ENCODE measurements around the gene HOTAIR. TPM values are rescaled to one million over a fixed set of nuclear protein-coding genes. Genes with fewer than 3 reads are reported as not detected.

Gene HOTAIR
- total RNA-seq, 2 donors from 2014 or later = 0.28 TPM; not detected in 1

- no peaks in the 10 kb centered on the region for H3K36me3 ChIP-seq
- DNase-seq (ENCODE audit: low spot score) = no peak
- H3K27ac ChIP-seq = no peak overlapping the region
- no peak overlapping the region for H3K4me3 ChIP-seq
- WGBS = 11% methylated on average over 23 of the region's 23 CpGs
- intact Hi-C loops (cut with DNase I) = no loop called here
- H3K4me1 ChIP-seq (replicated peaks) = no peaks in the 10 kb centered on the region
- H3K9me3 ChIP-seq = no peaks in the 10 kb centered on the region
- peaks cover 69% of the 10 kb centered on the region for H3K27me3 ChIP-seq (replicated peaks; ENCODE audit: insufficient read depth)
- TF ChIP-seq POLR2A (IDR thresholded peaks at IDR 0.05) (no peak), POLR2AphosphoS5 (IDR thresholded peaks at IDR 0.05) (no peak), CTCF (IDR thresholded peaks at IDR 0.05) (no peak)
Measured at GRCh38 chr12:54015018-54015931, 40.5 kb upstream of the HOTAIR start.

- DNase-seq (ENCODE audit: low spot score) = no peak
- Histone ChIP-seq H3K27me3 (replicated peaks; ENCODE audit: insufficient read depth) (peaks cover 73% of the 10 kb centered on the region), H3K36me3 (no peaks in the 10 kb centered on the region), H3K4me3 (no peak overlapping the region), H3K27ac (no peak overlapping the region), H3K4me1 (replicated peaks) (no peaks in the 10 kb centered on the region), H3K9me3 (no peaks in the 10 kb centered on the region)
- 7% methylated on average over 36 of the region's 36 CpGs for WGBS
- no peak for TF ChIP-seq CTCF (IDR thresholded peaks at IDR 0.05)
- no peak for TF ChIP-seq POLR2A (IDR thresholded peaks at IDR 0.05)
- no peak for TF ChIP-seq POLR2AphosphoS5 (IDR thresholded peaks at IDR 0.05)
- intact Hi-C loops (cut with DNase I) = no loop called here
Measured at GRCh38 chr12:54014377-54015017, 39.7 kb upstream of the HOTAIR start.

- H3K9me3 ChIP-seq = no peaks in the 10 kb centered on the region
- no peak for DNase-seq (ENCODE audit: low spot score)
- peaks cover 71% of the 10 kb centered on the region for H3K27me3 ChIP-seq (replicated peaks; ENCODE audit: insufficient read depth)
- intact Hi-C loops (cut with DNase I) = no loop called here
- WGBS = 35% methylated on average over 6 of the region's 6 CpGs
- H3K4me3 ChIP-seq = no peak overlapping the region
- no peak for TF ChIP-seq POLR2AphosphoS5 (IDR thresholded peaks at IDR 0.05)
- no peak for TF ChIP-seq POLR2A (IDR thresholded peaks at IDR 0.05)
- no peak for TF ChIP-seq CTCF (IDR thresholded peaks at IDR 0.05)
- no peaks in the 10 kb centered on the region for H3K36me3 ChIP-seq
- H3K4me1 ChIP-seq (replicated peaks) = no peaks in the 10 kb centered on the region
- no peak overlapping the region for H3K27ac ChIP-seq
Measured at GRCh38 chr12:54012631-54013409, 38.1 kb upstream of the HOTAIR start.

GRCh38 chr12:54011665-54012532 lies 37.1 kb upstream of the HOTAIR start:
- 21% methylated on average over 14 of the region's 14 CpGs for WGBS
- H3K9me3 ChIP-seq = no peaks in the 10 kb centered on the region
- intact Hi-C loops (cut with DNase I) = no loop called here
- H3K27me3 ChIP-seq (replicated peaks; ENCODE audit: insufficient read depth) = peaks cover 74% of the 10 kb centered on the region
- TF ChIP-seq POLR2A (IDR thresholded peaks at IDR 0.05) (no peak), CTCF (IDR thresholded peaks at IDR 0.05) (no peak), POLR2AphosphoS5 (IDR thresholded peaks at IDR 0.05) (no peak)
- no peak overlapping the region for H3K4me3 ChIP-seq
- DNase-seq (ENCODE audit: low spot score) = no peak
- no peaks in the 10 kb centered on the region for H3K36me3 ChIP-seq
- H3K4me1 ChIP-seq (replicated peaks) = no peaks in the 10 kb centered on the region
- no peak overlapping the region for H3K27ac ChIP-seq
